Stimulated activated CD8-positive, alpha-beta memory T cell treated with anti-CD3 and anti-CD28 coated beads, Interleukin-4, amount 100 ng/mL, for 1 hour (primary cell): ENCODE results near the gene HUWE1.
"Not testable (repeated sequence)": the region's sequence is repeated elsewhere in the genome, so short reads cannot be mapped to it uniquely, and the experiment has no call there.

Experiments used
- DNase-seq, 2 donors: peaks; one replicate each; pipeline ENCODE4 v3.0.0-alpha.2; 2020; ENCODE audit warnings: low read depth in 2 of 2, low spot score in 1 of 2

HUWE1 gene

GRCh38 chrX:53538781-53539180 lies 147.7 kb downstream of the HUWE1 start:
- no peak for DNase-seq

- DNase-seq, result not testable (repeated sequence)
These were observed 155.1 kb downstream of the HUWE1 start for GRCh38 chrX:53531255-53531966.

GRCh38 chrX:53526999-53527398 lies 159.5 kb downstream of the HUWE1 start:
- DNase-seq, result no peak

GRCh38 chrX:53511322-53511721 lies 175.2 kb downstream of the HUWE1 start:
- no peak for DNase-seq

- DNase-seq, result not testable (repeated sequence)
These were observed 182.5 kb downstream of the HUWE1 start for GRCh38 chrX:53504035-53504434.

GRCh38 chrX:53494436-53494835 lies 192.1 kb downstream of the HUWE1 start:
- DNase-seq, result no peak

GRCh38 chrX:53486285-53486684 lies 200.2 kb downstream of the HUWE1 start:
- DNase-seq, result no peak

GRCh38 chrX:53483838-53484405 lies 202.6 kb downstream of the HUWE1 start:
- DNase-seq, result no peak

- DNase-seq, result no peak
These were observed 203.1 kb downstream of the HUWE1 start for GRCh38 chrX:53483416-53483815.
